DMS53 treated with DMSO at 0.1 percent for 48 hours (cell line): Measurements from ENCODE around the gene CCDC78.
A peak's percentile ranks its signal among the peaks of the same experiment; 100 is the strongest.

Experiments used
- DNase-seq: peaks from one replicate; lab custom pipeline; 2025; ENCODE audit not compliant: unreplicated experiment; lab: John Stamatoyannopoulos, UW

CCDC78 gene

GRCh38 chr16:726438-727290, at the start of gene CCDC78, which contains the start of gene HAGHL:
CCDC78 (minus strand) TSS chr16:726443; CDS start chr16:726367, 76 bp downstream.
HAGHL (plus strand) TSS chr16:727106; CDS start chr16:727510, 404 bp downstream.
- peak; percentile 53 for DNase-seq

GRCh38 chr16:775236-775796, 49.1 kb upstream of the CCDC78 start:
- DNase-seq, result no peak

- peak; percentile 15 for DNase-seq
These were observed 48.1 kb upstream of the CCDC78 start for GRCh38 chr16:774086-775001.

GRCh38 chr16:772959-773358, 46.7 kb upstream of the CCDC78 start:
- no peak for DNase-seq

GRCh38 chr16:770411-770810, 44.2 kb upstream of the CCDC78 start:
- DNase-seq, result no peak

- no peak for DNase-seq
These were observed 43.7 kb upstream of the CCDC78 start for GRCh38 chr16:769934-770333.

GRCh38 chr16:769184-769784, 43.0 kb upstream of the CCDC78 start:
- no peak for DNase-seq

- no peak for DNase-seq
These were observed 42.2 kb upstream of the CCDC78 start for GRCh38 chr16:768428-768827.

GRCh38 chr16:767743-768235, 41.5 kb upstream of the CCDC78 start:
- DNase-seq, result no peak

GRCh38 chr16:766820-767640, 40.8 kb upstream of the CCDC78 start:
- no peak for DNase-seq

GRCh38 chr16:766008-766819, 40.0 kb upstream of the CCDC78 start:
- DNase-seq, result no peak

- no peak for DNase-seq
These were observed 39.2 kb upstream of the CCDC78 start for GRCh38 chr16:765488-765865.

GRCh38 chr16:764848-765487, 38.7 kb upstream of the CCDC78 start:
- DNase-seq, result no peak

GRCh38 chr16:764184-764750, 38.0 kb upstream of the CCDC78 start:
- DNase-seq, result no peak

- DNase-seq, result no peak
These were observed 37.3 kb upstream of the CCDC78 start for GRCh38 chr16:763369-764183.

- no peak for DNase-seq
These were observed 36.5 kb upstream of the CCDC78 start for GRCh38 chr16:762595-763268.
